NCI-H1092 treated with DMSO at 0.1 percent for 48 hours (cell line): Measurements from ENCODE around the gene EIF2D.
"Not testable (repeated sequence)": the region's sequence is repeated elsewhere in the genome, so short reads cannot be mapped to it uniquely, and the experiment has no call there.

Source experiments
- DNase-seq: peaks from one replicate; lab custom pipeline; 2025; lab: John Stamatoyannopoulos, UW

The EIF2D gene

DNA sequence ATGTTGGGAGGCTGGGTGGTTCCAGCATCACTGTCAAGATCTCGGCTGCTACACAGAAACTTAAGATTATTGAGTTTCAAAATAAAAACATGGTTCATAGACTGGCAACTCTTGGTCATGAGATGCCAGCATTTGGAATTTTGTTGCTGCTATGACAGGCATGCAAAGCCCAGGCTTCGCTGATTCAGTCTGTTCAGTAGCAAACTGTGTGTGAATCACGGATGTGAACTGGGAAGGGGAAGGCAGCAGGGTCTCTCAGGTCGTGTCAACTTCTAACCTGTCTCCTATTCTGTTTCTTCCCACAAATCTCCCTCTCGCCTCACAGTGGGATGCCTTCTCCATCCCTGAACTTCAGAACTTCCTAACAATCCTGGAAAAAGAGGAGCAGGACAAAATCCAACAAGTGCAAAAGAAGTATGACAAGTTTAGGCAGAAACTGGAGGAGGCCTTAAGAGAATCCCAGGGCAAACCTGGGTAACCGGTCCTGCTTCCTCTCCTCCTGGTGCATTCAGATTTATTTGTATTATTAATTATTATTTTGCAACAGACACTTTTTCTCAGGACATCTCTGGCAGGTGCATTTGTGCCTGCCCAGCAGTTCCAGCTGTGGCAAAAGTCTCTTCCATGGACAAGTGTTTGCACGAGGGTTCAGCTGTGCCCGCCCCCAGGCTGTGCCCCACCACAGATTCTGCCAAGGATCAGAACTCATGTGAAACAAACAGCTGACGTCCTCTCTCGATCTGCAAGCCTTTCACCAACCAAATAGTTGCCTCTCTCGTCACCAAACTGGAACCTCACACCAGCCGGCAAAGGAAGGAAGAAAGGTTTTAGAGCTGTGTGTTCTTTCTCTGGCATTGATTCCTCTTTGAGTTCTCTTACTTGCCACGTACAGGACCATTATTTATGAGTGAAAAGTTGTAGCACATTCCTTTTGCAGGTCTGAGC is 25.5 kb downstream of the EIF2D start:
- no peak for DNase-seq

- no peak for DNase-seq
Observed at GRCh38 chr1:206584683-206585082, 27.6 kb downstream of the EIF2D start.

- DNase-seq: peak; percentile 83
Observed at GRCh38 chr1:206583707-206584648, 28.3 kb downstream of the EIF2D start.

DNA sequence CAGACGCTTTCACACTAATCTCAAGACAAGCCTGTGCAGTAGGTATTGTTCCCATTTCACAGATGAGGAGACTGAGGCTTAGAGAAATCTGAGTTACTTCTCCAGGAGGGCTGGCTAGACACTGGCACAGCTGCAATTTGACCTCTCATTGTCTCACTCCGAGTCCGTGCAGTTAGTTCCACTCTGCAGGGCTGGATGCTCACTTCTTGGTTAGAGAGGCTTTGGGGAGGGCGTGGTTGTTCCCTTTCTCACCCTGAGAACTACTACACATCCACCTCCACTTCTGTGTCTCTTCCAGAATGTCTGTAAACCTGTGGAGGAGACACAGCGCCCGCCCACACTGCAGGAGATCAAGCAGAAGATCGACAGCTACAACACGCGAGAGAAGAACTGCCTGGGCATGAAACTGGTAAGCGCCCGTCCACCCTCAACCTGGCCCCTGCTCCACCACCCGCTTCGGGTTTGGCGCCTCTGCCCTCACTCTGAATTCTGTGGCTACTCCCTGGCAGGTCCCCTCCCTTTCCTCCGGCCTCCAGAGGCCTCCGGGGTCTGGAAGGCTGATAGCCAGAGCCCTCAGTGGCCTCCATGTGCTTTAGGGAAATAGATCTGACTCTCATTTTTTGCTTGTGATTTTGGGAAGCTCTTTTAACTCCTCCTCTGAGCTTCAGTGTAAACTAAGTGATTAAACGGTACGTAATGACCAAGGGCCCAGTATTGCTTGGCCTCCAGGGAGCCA is 29.1 kb downstream of the EIF2D start:
- DNase-seq: no peak

- DNase-seq: no peak
Observed at GRCh38 chr1:206582537-206582936, 29.7 kb downstream of the EIF2D start.

GRCh38 chr1:206581571-206581981 is 30.7 kb downstream of the EIF2D start:
- DNase-seq: peak; percentile 41

GRCh38 chr1:206581114-206581497 is 31.2 kb downstream of the EIF2D start:
- not testable (repeated sequence) for DNase-seq

- DNase-seq: no peak
Observed at GRCh38 chr1:206580438-206581113, 31.7 kb downstream of the EIF2D start.

GRCh38 chr1:206579747-206580437 is 32.4 kb downstream of the EIF2D start:
- no peak for DNase-seq

DNA sequence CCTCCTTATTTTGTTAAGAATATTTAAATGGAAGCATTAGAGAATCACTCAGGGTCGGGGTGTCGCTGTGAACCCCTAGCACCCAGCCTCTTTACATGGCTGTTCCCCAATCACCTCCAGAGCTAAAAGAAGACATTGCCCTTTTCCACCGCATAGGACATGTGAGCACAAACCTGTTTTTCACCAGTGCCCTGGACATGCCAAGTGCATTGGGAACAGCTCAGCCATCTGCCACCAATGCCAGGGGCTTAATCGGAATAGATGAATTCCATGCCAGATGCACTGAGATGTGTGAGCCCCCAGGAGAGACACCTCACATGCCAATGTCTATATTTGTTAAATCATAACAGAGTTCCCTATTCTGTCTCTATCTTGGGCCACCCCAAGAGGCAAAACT is 33.3 kb downstream of the EIF2D start:
- DNase-seq: no peak

GRCh38 chr1:206578068-206578977 is 33.9 kb downstream of the EIF2D start:
- DNase-seq: no peak

- DNase-seq: no peak
Observed at GRCh38 chr1:206577626-206578025, 34.6 kb downstream of the EIF2D start.

DNA sequence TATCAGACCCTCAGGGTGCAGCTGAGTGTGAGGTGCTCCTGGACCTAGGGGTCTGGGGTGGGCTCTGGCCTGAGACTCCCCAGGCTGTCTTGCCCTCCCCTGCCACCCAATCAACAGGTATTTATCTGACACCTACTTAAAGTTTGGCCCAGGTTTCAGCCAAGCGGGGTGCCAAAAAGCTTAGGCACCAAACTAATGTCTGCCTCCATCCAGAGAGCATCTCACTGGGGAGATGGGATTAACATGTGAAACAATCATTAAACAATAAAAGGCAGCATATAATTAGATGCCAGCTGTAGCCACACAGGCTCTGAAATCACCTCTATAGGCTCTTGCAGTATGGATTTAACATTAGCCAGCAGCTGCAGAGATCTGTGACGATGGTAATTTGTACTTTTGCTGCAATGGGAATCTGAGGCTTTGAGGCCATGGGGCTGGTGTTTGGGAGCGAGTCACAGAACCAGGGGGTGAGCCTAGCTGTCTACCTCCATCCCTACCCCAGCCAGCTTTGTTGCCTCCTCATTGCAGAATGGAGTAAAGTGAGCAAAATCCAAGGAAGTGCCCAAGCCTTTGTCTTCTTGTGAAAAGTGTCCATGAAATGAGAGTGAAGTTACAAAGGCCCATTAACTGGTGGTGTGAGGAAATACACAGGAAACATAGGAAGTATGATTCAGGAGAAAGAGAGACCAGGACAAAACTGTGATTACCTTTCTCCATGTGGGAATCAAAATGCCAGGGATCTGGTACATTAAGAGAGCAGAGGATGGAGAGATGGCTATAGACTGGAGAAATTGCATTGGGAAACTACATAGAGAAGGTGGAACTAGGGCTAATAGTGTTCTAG is 36.1 kb downstream of the EIF2D start:
- peak; percentile 73 for DNase-seq

DNA sequence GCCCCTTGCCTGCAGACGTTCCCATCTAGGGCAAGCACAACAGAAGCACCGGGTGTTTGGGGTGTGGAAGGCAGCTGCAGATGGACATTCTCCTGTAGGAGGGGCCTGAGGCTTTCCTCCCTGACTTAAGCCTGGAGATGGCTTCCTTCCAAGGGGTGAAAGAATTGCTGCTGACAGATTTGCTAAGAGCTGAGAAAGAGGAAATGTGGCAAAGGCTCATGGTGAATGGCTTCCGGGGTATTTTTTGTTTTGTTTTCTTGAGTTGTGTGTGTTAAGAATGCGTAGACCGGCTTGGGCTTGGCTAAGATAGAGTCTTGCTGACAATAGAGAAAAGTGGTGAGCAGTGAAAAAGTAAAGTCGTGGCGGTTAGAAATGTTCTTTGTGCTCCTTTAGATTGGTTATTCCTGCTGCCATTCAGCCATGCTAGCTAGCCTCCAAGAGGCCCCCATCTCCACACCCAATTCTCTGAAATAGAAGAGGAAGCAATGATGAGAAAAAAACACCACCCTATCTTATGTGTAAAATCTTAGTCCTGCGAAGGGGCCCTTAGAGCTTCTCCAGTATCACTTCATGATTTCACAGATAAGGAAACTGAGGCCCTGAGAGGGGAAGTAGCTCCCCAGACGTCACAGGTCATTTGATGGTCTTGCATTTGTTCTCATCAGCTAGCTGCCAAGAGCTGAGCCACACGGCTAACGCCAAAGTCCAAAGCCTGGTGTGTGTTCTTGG is 36.9 kb downstream of the EIF2D start:
- DNase-seq: peak; percentile 42

DNA sequence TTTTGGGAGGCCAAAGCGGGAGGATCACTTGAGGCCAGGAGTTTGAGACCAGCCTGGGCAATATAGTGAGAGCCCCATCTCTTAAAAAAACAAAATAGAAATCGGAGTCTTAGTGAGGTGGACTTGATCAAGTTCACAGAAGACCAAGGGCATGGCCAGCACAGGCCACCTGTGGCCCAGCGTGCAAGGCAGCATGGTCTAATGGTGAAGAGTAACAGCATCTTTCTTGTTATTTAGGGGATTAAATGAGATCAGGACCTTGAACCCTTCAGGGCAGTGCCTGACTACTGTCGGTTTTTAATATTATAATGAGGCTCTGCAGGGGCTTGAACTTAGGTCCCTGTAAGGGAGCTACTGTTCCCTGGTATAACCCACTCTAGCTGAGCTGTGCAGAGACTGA is 38.5 kb downstream of the EIF2D start:
- no peak for DNase-seq

DNA sequence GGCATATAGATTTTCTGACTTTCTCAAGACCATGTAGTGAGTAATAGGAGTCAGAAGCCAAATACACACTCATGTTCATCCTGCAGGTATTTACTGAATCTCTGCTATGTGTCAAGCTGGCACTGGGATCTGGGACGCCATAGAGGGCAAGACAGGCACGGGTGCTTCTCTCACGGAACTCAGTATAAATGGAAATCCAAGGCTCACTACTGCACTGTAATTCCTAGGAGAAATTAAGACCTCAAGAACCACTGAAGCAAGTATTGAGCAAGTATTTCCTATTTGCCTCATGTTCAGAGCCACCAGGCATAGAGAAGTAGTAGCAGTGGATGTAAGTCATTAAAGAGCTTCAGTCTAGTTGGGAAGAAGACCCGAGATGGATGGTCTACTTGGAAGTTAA is 38.9 kb downstream of the EIF2D start:
- no peak for DNase-seq

- DNase-seq: no peak
Observed at GRCh38 chr1:206572835-206573234, 39.4 kb downstream of the EIF2D start.

GRCh38 chr1:206570529-206570928 is 41.7 kb downstream of the EIF2D start:
- no peak for DNase-seq
